Left cardiac atrium (tissue), 4 donors: ENCODE measurements around the gene MKLN1. TPM values are rescaled to one million over a fixed set of nuclear protein-coding genes. Genes with fewer than 3 reads are reported as not detected.

Experiments used
- ATAC-seq, 2 donors: fragments of 200-7000 bp; cut with Tn5 transposase; one replicate each; pipeline ENCODE4 v1.9.1; 2020; ENCODE audit warnings: mild to moderate bottlenecking in 2 of 2, moderate library complexity in 2 of 2
- DNase-seq: peaks from one replicate; pipeline ENCODE4 v3.0.0-alpha.2; 2020
- intact Hi-C, 2 donors: fragments of 100-400 bp; cut with DNase I; formaldehyde crosslinking; loops; one replicate each; pipeline versions ENCODE4 v1.14.1 to v1.15.1; 2022 to 2023
- total RNA-seq, 2 donors: library from RNA; stranded (reverse); fragmentation: NEBNext Ultra II Directional; extraction: Animal tissue kit (Norgen Biotek cat#: 25700); gene quantifications; one replicate each; pipeline ENCODE4 v1.2.1, GENCODE V29; 2021
- donor health status: DM: no; HTN: yes; CAD: no.
- donor health status: DM: no; HTN: yes; CAD: no; lungs with severe emphysema.
- donor health status: DM: yes; HTN: yes; CAD: no.
- donor health status: Dilated cardiomyopathy.

The MKLN1 gene
- total RNA-seq, 2 donors from 2014 or later, result 39.7 to 48.3 TPM

DNA sequence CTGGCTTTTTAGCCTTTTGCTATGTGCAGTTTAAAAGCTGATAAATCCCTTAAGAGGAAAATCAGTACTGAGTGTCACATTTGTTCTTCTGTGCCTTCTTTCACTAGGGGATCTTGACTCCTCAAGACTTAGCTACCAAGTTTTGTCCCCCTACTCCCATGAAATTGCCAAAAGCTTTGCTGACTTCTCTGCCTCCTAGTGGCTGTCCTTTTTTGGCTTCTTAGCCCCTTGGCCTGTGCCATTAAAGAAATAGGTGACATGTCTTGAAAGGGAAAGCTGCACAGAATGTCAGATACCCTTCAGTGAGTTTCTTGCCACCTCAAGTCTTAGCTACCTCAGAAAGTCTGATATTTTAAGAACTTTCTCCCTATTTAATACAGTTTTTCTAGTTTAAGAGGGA lies 10.5 kb downstream of the MKLN1 start:
- DNase-seq, result no peak
- ATAC-seq, result no peak
- intact Hi-C loops, result no loop called here

DNA sequence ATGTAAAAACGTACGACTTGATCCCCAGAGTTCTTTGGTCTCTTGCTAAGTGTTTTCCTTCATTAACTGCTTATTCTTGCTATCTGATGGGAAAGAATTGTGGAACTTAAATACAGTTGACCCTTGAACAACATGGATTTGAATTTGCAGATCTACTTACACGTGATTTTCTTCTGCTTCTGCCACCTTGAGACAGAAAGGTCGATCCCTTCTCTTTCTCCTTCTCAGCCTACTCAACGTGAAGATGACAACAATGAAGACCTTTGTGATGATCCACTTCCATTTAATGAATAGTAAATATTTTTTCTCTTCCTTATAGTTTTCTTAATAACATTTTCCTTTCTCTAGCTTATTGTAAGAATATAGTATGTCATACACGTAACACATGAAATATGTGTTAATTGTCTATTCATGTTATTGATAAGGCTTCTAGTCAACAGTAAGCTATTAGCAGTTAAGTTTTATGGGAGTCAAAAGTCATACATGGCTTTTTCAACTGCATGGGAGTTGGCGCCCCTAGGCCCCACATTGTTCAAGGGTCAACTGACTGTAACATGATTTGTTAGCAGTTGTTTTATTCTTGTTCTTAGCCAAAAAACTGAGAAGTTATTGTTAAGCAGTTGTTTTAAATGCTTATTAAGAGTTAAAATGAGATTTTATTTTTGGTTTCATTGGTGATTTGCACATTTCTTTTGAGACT lies 11.2 kb downstream of the MKLN1 start:
- no peak for ATAC-seq
- intact Hi-C loops, result no loop called here
- DNase-seq, result no peak

DNA sequence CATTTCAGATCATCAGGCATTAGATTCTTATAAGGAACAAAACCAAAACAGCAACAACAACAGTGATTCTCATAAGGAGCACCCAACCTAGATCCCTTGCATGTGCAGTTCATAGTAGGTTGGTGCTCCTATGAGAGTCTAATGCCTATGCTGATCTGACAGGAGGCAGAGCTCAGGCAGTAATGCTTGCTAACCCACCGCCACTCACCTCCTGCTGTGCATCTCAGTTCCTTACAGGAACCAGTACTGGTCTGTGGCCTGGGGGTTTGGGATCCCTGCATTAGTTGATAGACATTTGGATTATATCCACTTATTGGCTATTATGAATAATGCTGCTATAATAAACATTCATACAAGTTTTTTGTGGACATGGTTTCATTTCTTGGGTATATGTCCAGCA lies 14.0 kb downstream of the MKLN1 start:
- intact Hi-C loops, result no loop called here
- DNase-seq (no peak), ATAC-seq (no peak)

DNA sequence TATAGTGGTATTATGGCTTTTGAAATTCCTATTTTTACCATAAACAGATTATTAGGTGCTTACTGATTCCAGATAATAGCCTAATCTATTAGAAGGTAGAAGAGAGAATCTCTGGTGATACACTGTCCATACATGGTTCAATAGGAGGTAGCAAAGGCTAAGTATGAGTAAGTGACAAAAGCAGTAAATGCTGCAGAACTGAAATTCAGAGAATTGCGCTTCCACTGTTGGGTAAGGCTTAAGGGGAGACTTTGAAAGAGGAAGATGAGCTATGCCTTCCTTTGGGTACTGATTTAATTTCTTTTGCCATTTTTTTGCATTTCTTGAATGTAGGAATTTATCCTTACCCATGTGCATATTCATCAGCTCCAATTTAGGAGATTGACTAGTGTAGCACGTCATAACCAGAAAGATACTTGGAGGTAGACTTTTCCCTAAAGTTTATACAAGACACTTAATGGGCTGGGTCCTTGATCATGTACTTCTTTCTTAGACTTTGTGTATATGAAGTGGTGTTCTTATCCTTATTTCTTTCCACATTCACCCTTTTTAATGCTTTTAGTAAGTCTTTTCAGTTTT lies 15.3 kb downstream of the MKLN1 start:
- intact Hi-C loops, result no loop called here
- DNase-seq (no peak), ATAC-seq (no peak)

DNA sequence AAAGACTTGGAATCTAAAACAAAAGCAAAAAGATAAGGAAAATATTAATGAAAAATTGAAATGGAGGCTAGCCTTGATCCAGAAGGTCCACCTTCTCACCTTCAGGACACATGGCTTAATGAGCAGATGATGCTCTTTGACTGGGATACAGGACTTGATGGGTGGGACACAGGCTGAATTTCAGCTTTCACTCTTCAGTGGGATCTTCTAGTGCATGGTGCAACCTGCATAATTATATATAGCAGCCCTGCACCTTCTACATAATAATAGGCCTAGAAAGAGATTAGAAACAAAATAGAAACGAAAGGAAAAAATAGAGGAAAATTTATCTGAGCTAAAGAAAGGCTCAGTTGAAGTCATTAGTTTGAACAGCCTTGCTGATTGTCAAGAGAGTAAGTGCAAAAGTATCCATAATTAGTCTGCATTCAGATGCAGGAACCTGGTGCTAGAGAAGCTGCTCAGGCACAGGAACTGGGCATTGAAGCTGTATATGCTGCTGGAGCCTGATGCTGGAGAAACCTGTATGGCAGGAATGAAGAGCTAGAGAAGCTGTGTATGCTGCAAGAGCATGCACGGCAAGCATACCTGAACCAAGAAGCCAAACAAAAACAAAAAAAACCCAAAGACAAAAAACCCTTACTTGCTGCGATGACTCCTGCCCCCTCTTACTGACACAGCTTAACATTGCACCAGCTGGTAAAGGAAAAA lies 19.4 kb downstream of the MKLN1 start:
- intact Hi-C loops, result no loop called here

DNA sequence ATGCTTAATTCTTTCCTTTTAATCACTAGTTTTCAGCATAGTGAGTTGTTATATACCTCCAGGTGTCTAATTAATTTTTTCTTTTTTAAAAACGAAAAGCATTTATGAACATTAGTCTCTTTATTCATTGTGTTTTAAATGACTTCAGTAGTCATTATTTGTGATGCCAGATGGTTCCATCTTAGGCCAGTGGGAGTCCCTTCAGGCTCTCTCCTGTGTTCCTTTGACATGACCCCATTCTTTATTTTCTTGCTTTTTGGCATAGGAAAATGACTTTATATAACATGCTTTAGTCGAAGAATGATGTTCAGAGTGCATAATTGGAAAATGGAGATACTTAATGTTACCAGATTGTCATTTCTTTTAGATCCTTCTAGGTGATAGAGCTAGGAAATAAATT lies 24.4 kb downstream of the MKLN1 start:
- ATAC-seq, result no peak
- DNase-seq, result no peak
- intact Hi-C loops, result no loop called here

More for the DNA sequence above, 19.4 kb downstream of the MKLN1 start:
- DNase-seq (no peak), ATAC-seq (no peak)

DNA sequence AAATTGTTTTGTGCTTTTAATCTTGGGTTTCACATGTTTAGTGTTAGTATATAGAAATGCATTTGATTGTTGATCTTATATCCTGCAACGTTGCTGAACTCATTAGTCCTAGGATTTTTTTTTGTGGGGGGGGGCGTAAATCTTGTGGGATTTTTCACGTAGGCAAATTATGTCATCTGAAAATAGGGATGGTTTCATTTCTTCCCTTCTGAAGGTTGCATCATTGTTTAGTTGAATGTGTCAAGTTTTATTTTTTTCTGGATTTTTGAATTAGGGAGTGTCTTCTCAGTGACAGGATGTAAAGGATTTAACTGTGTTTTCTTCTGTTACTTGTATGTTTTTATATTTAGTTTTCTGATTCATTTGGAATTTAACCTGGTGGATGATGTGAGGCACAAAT lies 26.7 kb downstream of the MKLN1 start:
- DNase-seq (no peak), ATAC-seq (no peak)
- intact Hi-C loops, result no loop called here

DNA sequence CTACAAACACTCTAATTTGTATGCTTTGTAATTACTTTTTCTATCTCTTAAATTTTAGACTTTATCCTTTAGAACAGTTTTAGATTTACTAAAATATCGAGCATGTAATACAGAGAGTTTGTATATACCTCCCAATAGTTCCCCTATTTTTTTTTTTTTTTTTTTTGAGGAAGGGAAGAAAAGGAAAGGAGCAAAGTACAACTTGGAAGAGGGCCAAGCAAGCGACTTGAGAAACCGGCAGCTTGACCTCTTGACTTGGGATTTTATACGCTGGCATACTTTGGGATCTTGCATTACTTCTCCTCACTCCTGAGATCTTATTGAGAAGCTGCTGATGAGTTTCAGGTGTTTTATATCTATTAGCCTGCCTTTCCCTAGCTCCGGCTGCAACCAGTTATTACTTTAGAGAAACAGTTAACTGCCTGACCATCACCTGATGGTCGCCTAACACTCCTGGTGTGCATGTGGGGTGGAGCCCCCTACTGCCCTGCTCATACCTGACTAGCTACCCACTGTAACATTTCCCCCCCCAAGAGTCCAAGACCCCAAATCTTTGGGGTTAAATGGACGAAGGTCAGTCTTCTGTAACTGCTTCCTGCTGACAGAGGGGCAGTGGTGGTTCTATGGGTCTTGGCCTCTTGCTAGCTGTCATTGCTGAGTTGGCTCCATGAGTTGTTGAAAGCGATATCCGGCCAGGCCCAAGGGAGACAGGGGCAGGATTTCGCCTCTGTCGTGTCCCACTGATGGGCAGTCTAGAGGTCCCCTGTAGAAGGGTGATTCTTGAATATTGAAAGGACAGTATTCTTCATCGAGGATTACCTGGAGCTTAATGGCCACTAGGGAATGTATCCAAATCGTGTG lies 28.5 kb downstream of the MKLN1 start:
- intact Hi-C loops, result no loop called here
- ATAC-seq (no peak), DNase-seq (no peak)

DNA sequence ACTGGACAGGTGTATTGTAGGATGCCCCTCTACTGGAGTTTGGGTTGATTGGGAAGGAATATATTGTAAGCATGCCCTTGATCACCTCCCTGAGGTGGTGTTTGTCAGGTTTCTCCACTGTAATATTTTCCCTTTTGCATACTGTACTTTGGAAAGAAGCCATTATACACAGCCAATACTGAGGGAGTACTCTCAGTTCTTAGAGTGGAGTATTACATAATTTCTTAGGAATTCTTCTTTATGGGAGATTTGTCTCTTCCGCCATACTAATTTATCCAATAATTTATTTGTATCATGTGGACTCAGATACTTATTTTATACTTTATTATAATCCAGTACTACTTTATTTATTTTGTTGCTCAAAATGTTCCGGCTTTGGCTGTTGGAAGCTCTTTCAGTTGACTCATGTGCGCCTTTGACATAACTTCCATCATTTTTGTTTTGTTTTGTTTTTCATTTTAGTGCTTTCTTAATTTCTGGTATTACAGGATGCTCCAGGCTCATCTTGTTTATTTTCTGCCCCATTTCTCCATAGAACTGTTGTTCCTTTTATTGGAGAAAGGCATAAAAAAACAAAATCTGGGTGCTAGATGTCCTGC lies 29.7 kb downstream of the MKLN1 start:
- DNase-seq (no peak), ATAC-seq (peak in 1 of 2 donors; percentile 30)
- intact Hi-C loops, result no loop called here

DNA sequence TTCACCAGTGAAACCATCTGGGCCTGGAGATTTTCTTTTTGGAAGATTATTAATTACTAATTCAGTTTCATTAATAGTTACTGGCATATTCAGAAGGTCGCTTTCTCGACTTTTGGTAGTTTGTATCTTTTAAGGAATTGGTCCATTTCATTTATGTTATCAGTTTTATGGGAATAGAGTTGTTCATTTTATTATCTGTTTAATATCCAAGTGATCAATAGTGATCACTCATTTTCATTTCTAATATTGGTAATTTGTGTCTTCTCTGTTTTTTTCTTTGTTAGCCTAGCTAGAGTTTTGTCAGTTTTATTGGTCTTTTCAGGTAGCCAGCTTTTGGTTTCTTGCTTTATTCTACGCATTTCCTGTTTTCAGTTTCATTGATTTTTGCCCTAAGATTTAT lies 31.0 kb downstream of the MKLN1 start:
- intact Hi-C loops, result no loop called here
- DNase-seq, result no peak
- ATAC-seq, result no peak

DNA sequence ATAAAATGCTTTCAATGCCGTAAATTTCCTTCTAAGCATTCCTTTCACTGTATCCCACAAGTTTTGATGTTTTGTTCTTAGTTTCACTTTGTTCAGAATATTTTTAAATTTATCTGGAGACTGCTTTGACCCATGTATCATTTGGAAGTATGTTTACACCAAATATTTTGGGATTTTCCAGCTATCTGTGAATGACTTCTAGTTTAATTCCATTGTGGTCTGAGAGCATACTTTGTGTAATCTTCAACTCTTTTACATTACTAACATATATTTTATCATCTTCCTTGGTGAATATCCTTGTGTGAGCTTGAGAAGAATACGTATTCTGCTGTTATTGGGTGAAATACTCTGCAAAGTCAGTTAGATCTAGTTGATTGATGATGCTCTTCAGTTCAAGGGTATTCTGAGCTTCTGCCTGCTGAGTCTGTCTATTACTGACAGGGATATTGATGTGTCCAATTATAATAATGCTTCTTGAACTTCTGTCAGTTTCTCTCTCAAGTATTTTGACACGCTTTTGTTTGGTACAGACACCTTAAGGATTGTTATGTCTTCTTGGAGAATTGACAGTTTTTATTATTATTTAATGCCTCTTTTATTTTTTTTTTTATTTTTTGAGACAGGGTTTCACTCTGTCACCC lies 31.6 kb downstream of the MKLN1 start:
- DNase-seq, result no peak
- ATAC-seq, result no peak
- intact Hi-C loops, result no loop called here

DNA sequence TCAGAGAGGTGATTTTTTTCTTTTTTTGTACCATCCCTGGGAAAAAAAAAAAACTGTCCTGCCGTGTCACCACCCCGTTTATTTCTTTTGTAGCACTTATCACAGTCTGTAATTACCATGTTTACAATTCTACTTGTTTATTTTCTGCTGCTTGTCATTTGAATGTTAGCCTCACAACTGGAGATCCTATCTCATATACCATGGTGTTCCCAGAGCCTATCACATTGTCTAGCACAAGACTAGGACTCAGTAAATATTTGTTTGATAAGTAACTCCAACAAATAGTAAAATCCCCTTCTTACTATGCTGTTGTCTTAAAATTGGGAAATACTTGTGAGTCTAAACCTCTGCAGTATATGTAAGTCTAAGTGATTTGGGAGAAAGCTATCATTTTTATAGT lies 36.0 kb downstream of the MKLN1 start:
- intact Hi-C loops, result no loop called here
- ATAC-seq (no peak), DNase-seq (no peak)

DNA sequence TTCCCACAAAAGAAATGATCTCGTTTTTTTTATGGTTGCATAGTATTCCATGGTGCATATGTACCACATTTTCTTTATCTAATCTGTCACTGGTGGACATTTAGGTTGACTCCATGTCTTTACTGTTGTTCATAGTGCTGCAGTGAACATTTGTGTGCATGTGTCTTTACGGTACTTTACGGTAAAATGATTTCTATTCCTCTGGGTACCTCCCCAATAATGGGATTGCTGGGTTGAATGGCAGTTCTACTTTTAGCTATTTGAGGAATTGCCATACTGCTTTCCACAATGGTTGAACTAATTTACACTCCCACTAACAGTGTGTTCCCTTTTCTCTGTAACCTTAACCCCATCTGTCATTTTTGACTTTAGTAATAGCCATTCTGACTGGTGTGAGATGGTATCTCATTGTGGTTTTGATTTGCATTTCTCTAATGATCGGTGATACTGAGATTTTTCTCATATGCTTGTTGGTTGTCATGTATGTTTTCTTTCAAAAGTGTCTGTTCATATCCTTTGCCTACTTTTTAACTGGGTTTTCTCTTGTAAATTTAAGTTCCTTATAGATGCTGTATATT lies 37.2 kb downstream of the MKLN1 start:
- ATAC-seq, result no peak
- intact Hi-C loops, result no loop called here

DNA sequence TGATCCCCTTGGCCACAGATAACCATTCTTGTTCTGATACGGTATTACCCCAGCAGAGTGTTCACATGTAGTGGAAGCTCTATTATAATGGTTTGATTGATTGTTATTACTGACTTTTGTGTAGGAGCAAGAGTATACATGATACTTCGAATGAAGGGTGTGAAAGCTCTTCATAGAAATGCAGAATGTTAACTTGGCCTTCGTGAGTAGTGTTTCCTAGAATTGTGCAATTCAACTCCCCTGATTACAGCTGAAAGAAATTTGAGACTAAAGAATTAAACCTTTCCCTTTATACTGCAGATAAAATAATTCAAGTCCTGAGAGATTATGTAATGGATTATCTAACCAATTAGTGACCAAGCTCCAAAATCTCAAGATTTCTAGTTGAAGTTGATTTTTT lies 38.2 kb downstream of the MKLN1 start:
- DNase-seq (no peak), ATAC-seq (peak; percentile 59 to 85)
- intact Hi-C loops, result no loop called here

More for the DNA sequence above, 37.2 kb downstream of the MKLN1 start:
- DNase-seq, result no peak

DNA sequence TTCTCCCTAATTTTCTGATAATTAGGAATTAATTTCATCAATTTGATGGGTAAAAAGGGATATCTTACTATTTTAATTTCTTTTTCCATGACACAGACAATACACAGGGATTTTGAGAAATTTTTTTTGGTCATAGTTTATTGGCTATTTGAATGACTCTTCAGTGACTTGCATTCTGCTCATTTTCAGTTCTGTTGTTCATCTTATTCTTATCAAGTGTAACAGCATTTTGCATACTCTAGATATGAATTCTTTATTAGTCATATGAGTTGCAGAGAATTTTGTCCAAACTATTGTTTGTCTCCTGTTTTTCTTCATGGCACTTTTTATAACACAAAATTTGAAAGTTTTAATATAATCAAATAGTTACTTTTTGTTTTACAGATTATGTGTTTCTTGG lies 41.7 kb downstream of the MKLN1 start:
- no peak for DNase-seq
- no peak for ATAC-seq
- intact Hi-C loops, result no loop called here

DNA sequence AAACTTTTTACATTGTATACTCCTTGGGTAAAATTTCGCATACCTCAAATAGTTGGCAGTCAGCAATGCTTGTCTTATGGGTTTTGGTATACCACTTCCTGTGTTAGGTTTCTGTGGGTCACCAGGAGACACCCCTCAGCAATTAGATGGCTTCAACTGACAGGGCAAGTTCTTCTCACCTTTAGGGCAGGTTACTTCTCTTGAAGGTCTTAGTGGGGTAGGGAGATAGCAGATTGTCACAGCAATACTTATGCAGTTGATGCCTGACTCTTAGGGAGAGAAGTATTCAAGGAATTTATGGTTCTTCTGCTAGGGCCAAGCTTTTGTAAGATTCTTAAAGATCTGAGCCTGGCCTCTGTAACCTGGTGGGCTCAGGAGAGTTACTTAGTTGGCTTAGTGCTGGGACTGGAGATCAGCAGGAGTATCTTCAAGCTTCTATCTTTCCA lies 42.9 kb downstream of the MKLN1 start:
- DNase-seq (no peak), ATAC-seq (no peak)
- intact Hi-C loops, result no loop called here

DNA sequence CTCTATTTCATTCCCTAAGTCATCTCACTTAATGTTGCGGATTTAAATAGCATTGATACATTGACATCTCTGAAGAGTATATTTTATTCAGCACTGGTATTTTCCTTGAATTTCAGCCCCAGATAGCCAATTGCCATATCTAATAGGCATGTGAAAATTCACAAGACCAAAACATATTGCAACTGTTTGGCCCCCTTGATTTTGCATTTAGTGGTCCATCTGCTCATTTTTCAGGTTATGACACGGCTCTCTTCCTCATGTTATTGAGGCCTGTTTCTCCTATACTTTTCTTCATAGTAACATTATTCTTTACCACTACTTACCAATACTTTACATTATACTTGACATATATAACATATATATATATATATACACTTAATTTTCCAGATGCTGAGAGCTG lies 43.7 kb downstream of the MKLN1 start:
- intact Hi-C loops, result no loop called here
- ATAC-seq, result no peak
- no peak for DNase-seq

DNA sequence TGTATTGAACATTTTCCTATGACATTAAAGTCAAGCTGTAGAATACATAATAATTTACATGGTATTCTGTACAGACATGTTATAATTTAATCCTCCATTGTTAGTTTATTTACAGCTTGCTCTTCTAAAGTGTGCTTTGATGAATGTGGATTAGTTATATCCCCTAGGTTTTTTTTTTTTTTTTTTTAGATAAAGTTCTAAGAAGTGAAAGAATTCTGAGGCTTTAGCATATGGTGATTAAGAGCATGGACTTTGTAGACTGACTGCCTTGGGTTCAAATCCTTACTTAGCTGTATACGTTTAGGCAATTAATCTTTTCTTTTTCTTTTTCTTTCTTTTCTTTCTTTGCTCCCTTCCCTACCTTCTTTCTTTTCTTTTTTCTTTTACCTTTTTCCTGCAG lies 44.9 kb downstream of the MKLN1 start:
- intact Hi-C loops, result no loop called here
- ATAC-seq (no peak), DNase-seq (no peak)

DNA sequence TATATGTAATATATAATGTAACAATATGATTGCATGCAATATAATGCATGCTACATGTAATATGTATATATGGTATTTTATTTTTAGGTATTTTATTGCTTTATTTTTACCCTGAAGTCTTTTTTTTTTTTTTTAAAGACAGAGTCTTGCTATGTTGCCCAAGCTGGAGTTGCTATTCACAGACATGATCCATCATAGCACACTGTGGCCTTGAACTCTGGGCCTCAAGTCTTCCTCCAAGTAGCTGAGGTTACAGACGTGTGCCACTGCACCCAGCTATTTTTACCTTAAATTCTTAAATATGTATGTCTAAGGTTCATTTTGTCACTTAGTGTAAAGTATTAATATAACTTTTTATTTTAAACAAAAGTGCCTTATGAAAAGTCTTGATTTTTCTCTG lies 47.1 kb downstream of the MKLN1 start:
- intact Hi-C loops, result no loop called here
- DNase-seq, result no peak
- ATAC-seq, result no peak
